ENCODE measurements around the gene SLC24A4.

The SLC24A4 gene

DNA sequence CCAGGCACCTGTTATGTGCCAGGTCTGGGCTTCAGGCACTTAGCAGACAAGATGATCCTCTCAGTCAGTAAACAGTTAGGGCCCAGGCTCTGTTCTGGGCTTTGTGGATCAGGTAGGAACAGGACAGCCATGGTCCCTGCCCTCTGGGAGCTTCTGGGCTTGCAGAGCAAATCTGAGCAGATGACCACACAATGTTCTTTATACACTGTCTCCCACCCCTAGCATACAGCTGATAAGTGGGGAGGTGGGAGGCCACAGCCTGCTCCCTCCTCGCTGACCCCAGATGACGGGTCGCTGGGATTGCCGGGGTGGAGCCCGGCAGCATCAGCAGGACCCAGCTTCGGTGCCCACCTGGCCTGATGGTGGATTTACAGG is 137.6 kb downstream of the SLC24A4 start:
- no peak for FAIRE-seq

DNA sequence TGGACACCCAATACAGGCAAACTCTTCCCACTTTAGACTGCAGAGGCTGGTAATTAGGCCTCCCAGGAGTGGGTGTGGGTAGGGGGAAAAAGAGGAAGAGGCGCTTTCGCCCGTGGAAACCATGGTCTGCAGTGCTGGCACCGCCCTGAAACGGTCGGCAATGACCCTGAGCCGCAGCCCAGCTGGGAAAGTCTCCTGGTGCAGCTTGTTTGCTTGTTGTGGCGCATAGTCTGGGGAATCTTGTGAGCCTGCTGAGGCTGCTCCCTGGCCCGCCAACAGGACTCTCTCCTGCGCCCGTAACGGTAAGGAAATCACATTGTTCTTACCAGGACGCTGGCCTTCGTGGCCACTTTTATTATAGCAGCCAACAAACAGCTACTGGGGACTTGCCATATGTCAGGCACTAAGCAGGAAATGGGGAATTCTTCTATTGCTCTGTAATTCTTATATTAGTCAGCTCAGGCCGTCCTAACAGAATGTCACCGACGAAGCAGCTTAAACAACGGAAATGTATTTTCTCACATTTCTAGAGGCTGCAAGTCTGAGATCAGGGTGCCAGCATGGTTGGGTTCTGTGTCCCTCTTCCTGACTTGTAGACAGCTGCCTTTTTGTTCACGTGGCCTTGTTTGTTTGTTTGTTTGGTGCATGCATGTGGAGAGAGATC is 138.1 kb downstream of the SLC24A4 start:
- FAIRE-seq = no peak

DNA sequence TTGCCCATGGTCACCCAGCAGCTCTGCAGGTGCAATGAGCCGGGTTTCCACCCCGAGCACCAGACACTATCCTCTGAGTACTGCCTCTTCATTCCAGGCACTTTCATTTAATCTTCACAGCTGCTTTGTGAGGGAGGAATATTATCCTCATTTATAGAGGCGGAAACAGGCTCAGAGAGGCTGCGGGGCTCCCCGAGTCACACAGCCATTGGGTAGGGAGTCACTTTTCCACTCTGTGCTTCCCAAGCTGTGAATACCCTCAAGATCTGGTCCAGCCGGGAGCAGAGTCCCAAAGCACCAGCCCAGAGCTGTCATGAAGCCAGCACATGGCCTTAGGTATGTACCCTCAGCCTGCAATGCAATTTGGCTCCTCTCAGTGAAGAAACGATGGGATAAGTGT is 138.9 kb downstream of the SLC24A4 start:
- no peak for FAIRE-seq

DNA sequence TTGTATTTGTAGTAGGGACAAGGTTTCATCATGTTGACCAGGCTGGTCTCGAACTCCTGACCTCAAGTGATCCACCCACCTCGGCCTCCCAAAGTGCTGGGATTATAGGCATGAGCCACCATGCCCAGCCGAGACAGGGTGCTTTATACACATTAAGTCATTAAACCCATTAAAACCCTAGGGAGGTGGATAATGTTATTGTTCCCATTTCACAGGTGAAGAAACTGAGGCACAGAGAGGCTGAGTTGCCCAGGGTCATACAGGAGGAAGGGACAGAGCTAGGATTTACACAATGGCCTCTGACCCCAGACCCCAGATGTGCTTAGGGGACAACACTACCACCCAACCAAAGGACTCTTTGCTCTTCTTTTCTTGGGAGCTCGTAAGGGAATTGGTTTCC is 139.6 kb downstream of the SLC24A4 start:
- FAIRE-seq = no peak

DNA sequence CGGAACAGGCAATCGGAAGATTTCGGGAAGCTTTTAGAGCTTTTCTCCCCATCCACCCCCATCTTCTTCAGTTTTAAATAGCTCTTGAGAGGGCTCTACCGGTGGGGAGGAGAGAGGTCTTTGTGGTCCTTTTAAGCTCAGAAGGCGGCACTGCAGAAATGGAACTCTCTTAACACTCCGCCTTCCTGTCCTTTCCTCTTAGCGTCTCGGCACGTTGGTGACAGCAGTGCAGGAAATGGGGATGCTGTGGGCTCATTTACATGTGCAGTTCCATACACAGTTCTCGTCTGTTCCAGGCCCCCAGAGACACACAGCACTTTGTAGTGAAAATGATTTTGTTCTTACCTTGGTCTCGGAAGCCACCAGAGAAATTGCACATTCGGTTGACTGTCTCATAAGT is 140.2 kb downstream of the SLC24A4 start:
- FAIRE-seq = no peak

DNA sequence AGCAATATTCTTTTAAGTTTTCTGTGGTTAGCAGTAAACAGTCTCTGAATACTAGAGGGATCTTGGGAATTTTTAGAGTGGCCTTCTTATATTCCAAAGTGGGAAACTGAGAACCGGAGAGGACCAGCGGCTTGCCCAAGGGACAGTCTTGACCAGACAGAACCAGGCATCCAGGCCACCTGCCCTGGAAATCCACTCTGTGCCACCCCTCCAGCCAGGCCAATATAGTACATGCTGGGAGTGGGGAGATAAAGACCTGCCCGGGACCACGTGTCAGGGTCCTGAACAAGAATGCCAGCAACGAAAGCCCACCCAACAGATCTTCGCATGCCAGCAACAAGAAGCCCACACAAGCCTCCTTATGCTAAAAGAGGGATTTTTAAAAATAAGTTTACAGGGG is 141.2 kb downstream of the SLC24A4 start:
- no peak for FAIRE-seq

DNA sequence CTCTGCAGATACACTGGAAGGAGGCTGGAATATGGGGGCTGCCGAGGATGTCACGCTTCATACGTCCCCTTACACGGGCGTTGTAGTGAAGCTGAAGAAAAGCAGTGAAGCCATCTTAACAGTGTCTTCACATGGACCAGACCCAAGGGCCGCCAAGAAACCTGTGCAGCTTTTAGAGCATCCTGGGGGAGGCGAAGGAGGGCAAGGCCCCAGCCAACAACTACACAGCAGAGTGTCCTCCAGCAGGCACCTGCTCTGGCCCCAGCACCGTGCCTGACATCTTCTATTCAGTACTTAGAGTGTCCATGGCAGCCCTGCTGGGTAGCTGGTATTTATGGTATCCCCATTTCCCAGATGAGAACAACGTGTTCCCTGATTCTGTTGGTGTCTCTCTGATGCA is 141.8 kb downstream of the SLC24A4 start:
- no peak for FAIRE-seq

DNA sequence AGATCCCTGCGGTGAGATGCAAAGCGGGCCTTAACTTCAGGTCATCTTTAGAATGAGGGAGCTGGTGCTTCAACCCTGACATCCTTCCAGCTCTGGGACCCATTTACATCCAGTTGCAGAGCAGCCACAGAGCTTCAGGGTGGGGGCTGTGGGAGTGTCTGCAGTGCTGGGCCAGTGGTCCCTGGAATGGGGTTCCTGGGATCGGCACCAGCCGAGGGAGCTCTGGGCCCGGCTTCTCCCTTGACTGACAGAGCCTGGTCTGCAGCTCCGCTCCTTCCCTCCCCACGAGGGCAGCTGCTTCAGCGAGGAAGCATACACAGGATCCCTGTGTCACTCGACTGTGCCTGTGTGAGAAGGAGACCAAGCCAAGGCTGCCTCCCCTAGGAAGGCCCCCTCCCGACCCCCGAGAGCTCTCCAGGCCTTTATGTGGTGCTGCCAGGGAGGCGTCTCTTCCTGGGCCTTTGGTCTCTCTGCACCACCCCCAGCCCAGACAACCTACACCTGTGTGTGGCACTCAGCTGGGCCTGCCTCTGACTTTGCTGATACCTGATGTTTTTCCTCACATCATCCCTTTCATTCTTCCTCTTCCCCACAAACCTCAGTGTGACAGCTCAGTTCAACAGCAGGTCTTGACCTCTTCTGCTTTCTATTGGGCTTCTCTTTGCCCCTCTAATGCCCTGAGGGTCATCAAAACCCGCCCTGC is 142.5 kb downstream of the SLC24A4 start:
- no peak for FAIRE-seq

DNA sequence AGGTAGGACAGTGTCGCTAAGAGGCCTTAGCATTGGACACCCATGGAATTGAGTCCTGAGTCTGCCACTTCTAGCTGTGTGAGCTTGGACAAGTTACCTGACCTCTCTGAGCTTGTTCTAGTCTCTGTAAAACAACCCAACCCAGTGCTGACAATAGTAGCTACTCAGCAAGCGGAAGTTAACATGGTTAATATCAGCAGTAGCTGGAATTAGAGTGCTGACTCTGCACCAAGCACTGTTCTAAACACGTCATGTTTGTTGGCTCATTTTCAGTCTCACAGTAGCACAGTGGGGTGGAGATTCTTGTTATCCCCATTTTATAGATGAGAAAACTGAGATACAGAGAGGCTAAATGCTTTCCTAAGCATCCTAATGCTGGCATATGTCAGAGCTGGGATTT is 143.1 kb downstream of the SLC24A4 start:
- FAIRE-seq = no peak

DNA sequence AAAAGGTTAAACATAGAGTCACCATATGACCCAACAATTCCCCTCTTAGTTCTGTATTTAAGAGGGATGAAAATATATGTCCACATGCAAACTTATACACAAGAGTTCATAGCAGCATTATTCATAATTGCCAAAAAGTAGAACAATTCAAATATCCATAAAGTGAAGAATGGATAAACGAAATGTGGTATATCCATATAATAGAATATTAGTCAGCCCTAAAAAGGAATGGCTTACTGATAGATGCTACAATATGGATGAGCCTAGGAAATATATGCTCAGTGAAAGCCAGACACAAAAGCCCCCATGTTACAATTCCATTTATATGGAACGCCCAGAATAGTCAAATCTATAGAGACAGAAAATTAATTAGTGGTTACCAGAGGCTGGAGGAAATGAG is 146.6 kb downstream of the SLC24A4 start:
- no peak for FAIRE-seq

DNA sequence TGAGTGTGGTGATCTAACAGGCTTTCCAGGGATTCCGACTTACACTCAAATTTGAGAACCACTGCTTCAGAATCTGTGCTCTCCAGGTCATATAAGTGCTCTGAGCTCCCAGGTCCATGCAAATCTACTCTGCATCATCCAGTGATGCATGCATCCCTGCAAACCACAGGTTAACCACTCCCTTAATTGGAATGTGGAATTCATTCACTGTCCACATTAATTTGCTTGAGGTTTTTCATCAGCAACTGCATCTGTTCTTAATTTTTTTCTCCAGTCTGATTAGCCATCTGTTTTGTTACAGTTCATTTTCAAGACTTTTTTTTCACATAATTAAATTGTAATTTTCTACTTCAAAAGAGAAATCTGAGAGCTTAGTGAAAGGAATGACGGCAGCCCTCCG is 147.2 kb downstream of the SLC24A4 start:
- no peak for FAIRE-seq

DNA sequence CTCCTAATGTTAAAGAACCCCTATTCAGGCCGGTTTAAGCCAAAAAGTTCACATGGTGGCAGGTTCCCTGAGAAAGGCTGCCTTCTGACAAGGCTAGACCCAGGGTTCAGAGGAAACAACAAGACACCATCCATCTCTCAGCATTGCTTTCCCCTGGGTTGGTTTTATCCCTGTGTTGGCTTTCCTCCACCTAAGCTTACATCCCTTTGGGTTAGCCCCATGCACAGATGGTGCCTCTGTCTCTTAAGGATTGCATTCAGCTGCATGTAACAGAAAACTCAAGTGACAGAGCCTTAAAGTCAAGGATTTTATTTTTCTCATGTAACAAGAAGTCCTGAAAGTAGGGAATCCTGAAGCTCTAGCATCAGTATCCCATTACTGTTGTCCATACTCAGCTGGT is 147.8 kb downstream of the SLC24A4 start:
- no peak for FAIRE-seq

DNA sequence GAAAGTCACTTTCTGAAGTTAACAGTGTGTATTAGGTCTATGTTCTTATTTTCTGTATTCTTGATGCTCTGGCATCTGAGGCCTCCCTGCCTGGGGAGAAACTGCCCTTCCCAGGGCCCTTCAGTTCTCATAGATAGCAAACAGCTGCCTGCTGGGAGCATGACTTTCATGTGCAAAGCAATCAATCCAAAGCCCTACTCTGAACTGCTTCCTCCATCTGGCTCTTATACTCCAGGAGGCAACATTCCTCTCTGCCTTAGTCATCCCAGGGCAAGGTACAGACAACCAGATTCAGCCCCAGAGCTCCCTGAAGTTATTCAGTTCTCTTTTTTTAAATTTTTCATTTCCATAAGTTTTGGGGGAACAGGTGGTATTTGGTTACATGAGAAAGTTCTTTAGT is 149.0 kb downstream of the SLC24A4 start:
- FAIRE-seq = no peak

DNA sequence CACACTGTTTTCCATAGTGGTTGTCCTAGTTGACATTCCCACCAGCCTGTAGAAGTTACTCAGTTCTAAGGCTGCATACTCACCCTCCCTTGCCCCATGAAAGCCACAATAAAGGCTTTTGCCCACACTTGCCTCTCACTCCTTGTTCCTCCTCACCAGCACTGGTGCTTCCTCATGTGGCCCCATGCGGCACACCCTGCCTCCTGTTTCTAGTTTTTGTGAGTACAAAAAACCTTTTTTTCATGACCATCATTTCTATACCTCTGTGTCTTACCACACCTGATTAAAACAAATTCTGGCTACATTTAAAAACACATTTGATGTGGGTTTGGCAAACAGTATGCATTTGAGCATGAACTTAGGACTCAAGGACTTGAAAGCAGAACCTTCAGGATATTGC is 149.9 kb downstream of the SLC24A4 start:
- FAIRE-seq = no peak

DNA sequence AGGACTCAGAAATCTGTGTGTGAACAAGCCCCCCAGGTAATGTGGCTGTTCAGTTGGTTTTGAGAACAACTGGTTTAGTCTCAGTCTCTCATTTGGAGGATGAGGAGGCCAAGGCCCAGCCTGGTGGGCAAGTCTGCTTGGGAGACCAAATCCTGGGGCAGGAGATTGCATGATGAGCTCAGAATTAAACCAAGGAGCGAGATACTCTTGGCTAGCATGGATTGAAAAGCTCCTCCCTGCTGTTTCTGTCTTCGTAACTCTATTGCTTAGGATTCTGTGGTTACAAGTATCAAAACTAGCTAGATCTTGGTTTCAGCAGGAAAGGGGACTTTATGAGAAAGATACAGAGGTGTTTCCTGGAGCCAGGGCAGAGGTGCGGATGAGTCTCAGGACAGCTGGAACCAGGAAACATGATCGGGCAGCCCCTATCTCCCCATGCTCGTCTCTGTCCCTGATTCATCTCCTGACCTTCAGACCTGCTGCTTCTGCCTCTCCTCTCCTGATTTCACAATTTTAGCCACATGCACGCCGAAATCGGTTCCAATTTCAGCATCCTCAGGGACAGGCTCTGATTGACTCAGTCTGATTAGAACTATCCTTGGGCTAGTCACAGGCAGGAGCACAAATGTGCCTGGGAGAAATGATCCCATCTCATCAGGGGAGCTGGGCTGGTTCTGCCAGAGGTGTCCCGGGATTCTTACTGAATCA is 150.4 kb downstream of the SLC24A4 start:
- no peak for FAIRE-seq

DNA sequence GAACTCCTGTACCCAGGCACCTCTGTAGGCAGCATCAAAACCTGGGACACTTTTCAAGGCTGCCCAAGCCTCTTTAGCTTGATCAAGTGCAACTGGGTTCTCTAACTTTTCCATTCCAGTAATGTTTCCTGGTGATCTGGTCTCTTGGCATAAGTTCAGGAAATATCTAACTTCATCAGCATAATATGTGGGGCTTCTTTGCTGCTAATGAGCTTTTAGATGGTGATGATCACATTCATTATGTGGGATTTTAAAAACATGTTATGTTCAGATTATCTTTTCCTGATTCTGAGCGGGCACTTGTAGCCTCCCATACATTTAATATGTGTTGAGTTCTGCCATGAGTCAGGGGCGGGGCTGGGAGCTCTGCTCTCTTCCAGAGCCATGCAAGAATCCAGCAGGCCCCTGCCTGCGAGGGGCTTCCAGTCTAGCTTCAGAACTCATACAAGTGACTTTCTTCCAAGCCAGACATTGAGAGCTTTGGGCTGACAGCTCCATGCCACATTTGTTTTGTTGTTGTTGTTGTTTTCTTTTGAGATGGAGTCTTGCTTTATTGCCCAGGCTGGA is 151.1 kb downstream of the SLC24A4 start:
- FAIRE-seq = no peak

DNA sequence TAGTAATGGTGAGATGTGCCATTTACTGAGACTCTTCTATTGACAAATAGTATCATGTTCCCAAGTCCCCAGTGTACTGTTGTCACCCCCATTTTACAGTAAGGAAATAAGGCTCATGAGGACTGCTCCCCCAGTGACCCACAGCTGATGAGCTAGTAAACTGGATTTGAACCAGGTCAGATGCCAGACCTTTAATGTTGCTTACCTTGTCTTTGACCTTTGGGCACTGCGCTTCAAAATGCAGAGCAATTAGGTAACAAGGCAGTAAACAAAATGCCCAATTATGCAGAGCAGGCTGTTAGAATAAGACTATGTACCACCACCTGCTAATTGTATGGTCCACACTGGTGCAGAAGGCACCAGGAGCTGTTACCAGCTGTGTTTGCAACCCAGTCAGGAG is 152.1 kb downstream of the SLC24A4 start:
- FAIRE-seq = no peak

DNA sequence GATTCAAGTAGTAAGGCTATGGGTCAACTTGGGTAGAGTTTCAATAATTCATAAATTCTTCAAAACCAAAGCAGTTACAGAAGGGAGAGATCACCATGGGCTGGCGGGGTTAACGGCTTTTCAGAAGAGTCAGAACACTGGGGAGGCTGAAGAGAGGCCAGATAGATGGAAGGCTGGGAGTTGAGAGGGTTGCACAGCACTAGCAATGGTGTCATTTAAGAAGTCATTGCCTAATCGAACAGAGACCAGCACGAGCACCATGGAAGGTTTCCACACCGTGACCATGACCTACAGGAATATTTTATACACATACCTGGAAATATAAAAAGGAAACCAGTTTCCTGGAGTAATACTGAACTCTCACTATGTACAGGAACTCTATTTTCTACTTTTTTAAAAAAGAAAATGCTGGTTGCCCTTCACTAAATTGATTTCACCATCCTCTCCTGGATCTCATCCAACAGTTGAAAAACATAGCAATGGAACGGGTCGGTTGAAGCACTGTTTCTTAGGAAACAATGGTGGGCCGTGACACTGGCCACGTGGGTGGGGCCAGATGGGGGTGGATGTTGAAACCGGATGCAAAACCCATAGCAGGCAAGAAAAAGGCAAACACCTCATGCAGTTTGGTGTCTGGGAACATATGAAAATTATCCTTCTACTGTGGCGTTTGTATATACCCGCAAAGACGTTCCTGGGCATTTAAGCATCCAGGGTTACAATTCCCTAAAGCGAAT is 152.7 kb downstream of the SLC24A4 start:
- no peak for FAIRE-seq

DNA sequence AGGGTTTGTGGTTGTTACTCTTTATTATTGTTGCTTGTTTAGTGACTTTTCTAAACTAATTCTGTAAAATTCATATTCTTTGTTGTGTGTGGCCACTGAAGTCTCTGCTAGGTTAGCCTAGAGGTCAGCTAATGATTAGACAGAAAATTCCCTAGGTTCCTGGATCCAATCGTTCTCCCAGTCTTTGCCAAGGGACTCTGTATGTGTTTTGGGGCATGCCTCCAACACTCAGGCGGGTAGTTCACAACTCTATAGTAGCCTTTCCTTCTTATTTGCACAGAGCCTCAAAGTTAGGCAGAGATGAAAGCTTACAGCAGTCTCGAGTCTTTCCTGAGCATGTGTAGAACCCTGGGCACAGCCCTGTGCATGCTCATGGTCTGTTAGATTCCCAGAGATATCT is 157.9 kb downstream of the SLC24A4 start:
- FAIRE-seq = no peak

DNA sequence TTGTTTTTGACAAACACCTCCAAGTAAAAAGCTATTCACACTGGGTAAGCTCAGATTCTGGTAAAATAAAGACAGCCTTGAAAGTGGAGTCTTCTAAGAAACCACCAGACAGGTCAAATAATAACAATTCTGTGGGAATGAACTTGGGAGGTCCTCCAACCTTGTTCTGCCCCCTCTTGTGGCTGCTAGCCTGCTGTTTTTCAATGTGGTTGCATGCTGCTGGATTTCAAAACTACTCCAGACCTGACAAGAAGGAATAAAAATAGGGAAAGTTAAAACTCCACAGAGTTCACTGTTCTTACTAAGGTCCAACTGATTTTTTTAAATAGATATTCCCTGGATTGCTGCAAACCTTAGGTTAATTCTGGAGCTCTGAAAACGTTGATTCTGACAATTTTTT is 158.4 kb downstream of the SLC24A4 start:
- no peak for FAIRE-seq

DNA sequence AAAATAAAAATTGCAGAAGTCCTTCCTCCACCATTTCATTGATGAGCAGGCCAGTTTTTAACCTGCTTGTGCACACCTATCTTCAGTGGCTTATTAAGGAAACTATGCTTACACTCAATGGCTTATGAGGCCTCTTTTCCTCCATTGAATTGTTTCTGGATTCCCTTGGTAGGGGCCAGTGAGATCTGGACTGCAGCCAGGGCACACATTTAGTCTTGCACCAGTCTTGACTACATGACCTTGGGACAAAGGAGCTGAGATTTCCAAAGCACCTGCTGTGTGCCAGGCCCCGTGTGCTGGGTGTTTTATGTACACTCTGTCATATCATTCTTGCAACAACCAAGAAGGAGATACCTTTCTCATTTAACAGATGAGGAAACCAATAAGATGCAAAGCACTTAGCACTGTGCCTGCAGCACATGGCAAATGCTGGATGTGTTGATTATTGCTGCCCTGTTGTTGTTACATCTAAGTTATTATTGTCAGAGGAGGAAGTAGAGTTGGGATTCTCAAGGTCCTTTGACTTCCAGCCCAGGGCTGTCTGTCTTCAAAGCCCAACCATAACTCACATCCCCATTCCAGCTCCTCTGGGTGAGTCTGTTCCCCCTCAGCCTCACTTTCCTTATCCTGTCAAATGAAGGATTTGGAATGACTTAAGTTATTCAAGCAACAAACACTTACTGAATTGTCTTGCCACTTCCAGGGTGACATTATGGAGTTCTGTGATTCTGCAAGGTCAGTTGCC is 159.0 kb downstream of the SLC24A4 start:
- no peak for FAIRE-seq

DNA sequence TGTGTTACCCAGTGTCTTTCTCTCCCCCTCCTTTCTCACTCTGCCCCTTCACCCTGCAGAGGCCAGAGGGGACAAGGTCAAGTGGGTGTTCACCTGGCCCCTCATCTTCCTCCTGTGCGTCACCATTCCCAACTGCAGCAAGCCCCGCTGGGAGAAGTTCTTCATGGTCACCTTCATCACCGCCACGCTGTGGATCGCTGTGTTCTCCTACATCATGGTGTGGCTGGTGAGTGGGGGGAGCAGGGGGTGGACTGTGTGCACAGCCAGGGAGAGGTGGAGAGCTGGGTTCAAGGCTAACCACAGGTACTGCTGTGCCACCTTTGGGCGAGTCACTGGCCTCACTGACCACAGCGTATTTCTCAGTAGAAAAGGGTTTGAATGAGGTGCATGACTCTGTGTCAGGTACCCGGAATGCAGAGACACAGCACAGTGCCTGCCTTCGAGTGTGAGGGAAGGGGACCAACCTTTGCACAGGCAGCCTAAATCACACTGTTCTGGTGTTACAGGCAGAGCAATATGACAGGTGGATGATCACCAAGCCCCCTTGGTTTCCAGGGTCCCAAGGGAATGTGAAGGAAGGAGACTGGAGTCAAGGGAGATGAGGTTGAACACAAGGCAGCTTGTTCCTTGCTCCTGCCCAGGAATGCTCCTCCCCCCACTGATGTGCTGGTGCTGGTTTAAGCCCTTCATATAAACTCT is 159.8 kb downstream of the SLC24A4 start:
- FAIRE-seq = no peak
